ENCODE results near the gene MYZAP. TPM values are rescaled to one million over a fixed set of nuclear protein-coding genes. Genes with fewer than 3 reads are reported as not detected.
A peak's percentile ranks its signal among the peaks of the same experiment; 100 is the strongest.

Gene MYZAP, protein sequence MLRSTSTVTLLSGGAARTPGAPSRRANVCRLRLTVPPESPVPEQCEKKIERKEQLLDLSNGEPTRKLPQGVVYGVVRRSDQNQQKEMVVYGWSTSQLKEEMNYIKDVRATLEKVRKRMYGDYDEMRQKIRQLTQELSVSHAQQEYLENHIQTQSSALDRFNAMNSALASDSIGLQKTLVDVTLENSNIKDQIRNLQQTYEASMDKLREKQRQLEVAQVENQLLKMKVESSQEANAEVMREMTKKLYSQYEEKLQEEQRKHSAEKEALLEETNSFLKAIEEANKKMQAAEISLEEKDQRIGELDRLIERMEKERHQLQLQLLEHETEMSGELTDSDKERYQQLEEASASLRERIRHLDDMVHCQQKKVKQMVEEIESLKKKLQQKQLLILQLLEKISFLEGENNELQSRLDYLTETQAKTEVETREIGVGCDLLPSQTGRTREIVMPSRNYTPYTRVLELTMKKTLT
- 0.65 and 0.94 TPM in 2 replicates for total RNA-seq (2021; fragmentation: NEBNext Ultra II Directional; extraction: Animal tissue kit (Norgen Biotek cat#: 25700))
- 0.25 and 0.41 TPM in 2 replicates for polyA plus RNA-seq (2011; rRNA removed)
- 0.71 TPM for polyA plus RNA-seq (2011; cell fraction: cytosol; rRNA removed)
- 0.29 TPM for polyA plus RNA-seq (2011; cell fraction: nucleus; rRNA removed)
- polyA plus RNA-seq (2012, experiment 1 of 2) = 0.67 to 0.99 TPM (median 0.90 TPM) in 4 replicates
- polyA plus RNA-seq (2012, experiment 2 of 2) = 0.10 TPM
- polyA plus RNA-seq (2013, experiment 1 of 2) = 0.47 TPM
- polyA plus RNA-seq (2013, experiment 2 of 2) = 0.53 TPM
- polyA minus RNA-seq (2011; rRNA and poly(A)+ RNA removed) = 0.09 TPM in 1 of 2 replicates, not detected in the other
- not detected for polyA minus RNA-seq (2011; cell fraction: cytosol; rRNA and poly(A)+ RNA removed)
- polyA minus RNA-seq (2011; cell fraction: nucleus; rRNA and poly(A)+ RNA removed) = not detected
- long read RNA-seq, experiment 1, partial matches to known transcripts = 0 of 1 reads
- long read RNA-seq, experiment 1, other reads (novel, unspliced or antisense) = 0 of 1 reads
- long read RNA-seq, experiment 2 = 0 reads

GRCh38 chr15:57591822-57592367, at the start of gene MYZAP:
Gene MYZAP (plus strand): TSS chr15:57591904. CDS start chr15:57592035, 131 bp downstream.
- no peak within 1 kb of the TSS for H3K14ac ChIP-seq (ENCODE audit: insufficient read length)
- no peaks in the 10 kb centered on the region for H3K9me3 ChIP-seq (ENCODE audit: insufficient read depth in 2 of 2, low read depth in 1 of 2, low read length in 1 of 2)
- DNase-seq (ENCODE audit: low read depth in 1 of 2, low spot score in 2 of 2) (peak in 1 of 2 experiments; percentile 74), FAIRE-seq (no peak)
- H2BK12ac ChIP-seq (ENCODE audit: low read depth, low read length) = no peak within 1 kb of the TSS
- no peaks in the 10 kb centered on the region for H4K20me1 ChIP-seq (replicated peaks in 1 of 2; ENCODE audit: control insufficient read depth in 1 of 2, insufficient read depth in 2 of 2, low read length in 2 of 2)
- H3K18ac ChIP-seq (ENCODE audit: extremely low read depth, low read length) = peak within 1 kb of the TSS; percentile 20; the same call in 1 of the 2 replicates
- H3K79me1 ChIP-seq (ENCODE audit: low read depth, low read length) = no peaks in the 10 kb centered on the region; the same call in 1 of the 2 replicates
- H3K56ac ChIP-seq (replicated peaks; ENCODE audit: insufficient read length, low read depth, low read length) = no peak within 1 kb of the TSS
- ChIA-PET POLR2A (ENCODE audit: partially characterized antibody) (interaction anchor here (1.4 kb wide), 1 partner anchor 39 kb away, joined by 3 read pairs; no protein-coding TSS in a partner anchor), CTCF (ENCODE audit: partially characterized antibody) (interaction anchor here (0.6 to 4.4 kb wide), 2 partner anchors 12 to 30 kb away, joined by 3 to 19 read pairs; no protein-coding TSS in a partner anchor)
- H2BK15ac ChIP-seq (ENCODE audit: low read length) = no peak within 1 kb of the TSS
- peak within 1 kb of the TSS; percentile 64 to 80 (median 73) for H3K4me3 ChIP-seq (ENCODE audit: extremely low read depth in 1 of 4, insufficient read depth in 2 of 4, low read depth in 3 of 4, low read length in 4 of 4)
- no peak within 1 kb of the TSS for H4K91ac ChIP-seq (replicated peaks; ENCODE audit: insufficient read length, low read length)
- H3K36me3 ChIP-seq (ENCODE audit: control insufficient read depth in 2 of 4, insufficient read depth in 4 of 4, low read length in 3 of 4) = no peaks in the 10 kb centered on the region
- no peak within 1 kb of the TSS for H3K27ac ChIP-seq (ENCODE audit: low read depth, low read length)
- H2AFZ ChIP-seq (ENCODE audit: low read length) = peak within 1 kb of the TSS; percentile 91; the same call in 1 of the 2 replicates
- no peak within 1 kb of the TSS for H2BK20ac ChIP-seq (ENCODE audit: low read length)
- H3K23me2 ChIP-seq (ENCODE audit: low read depth, low read length) = peaks cover 5% of the 10 kb centered on the region; the same call in 1 of the 2 replicates
- H3K79me2 ChIP-seq (ENCODE audit: control insufficient read depth in 1 of 2, insufficient read depth in 2 of 2, low read length in 2 of 2) = no peaks in the 10 kb centered on the region
- 1% methylated on average over 14 of the region's 58 CpGs; no CpG with 5 or more reads in 1 of the 2 experiments for WGBS, 2 experiments (ENCODE audit: extremely low coverage in 1 of 2, insufficient coverage in 1 of 2, insufficient read length in 1 of 2, insufficient replicate concordance in 2 of 2, low coverage in 1 of 2, low lambda C conversion rate in 2 of 2, missing lambda C conversion rate in 1 of 2)
- peak within 1 kb of the TSS; percentile 25 for H4K8ac ChIP-seq (ENCODE audit: extremely low read depth, insufficient read depth, low read length)
- peak within 1 kb of the TSS; percentile 85 for H3K4me2 ChIP-seq (ENCODE audit: insufficient read depth in 1 of 2, low read depth in 2 of 2, low read length in 2 of 2)
- H3K4me1 ChIP-seq (replicated peaks in 1 of 4; ENCODE audit: control insufficient read depth in 3 of 4, insufficient read depth in 4 of 4, low read length in 3 of 4) = peaks cover 4 to 7% (median 4%) of the 10 kb centered on the region in 4 experiments; a peak in 6 of 7 replicates
- no peak within 1 kb of the TSS for H3K4ac ChIP-seq (replicated peaks; ENCODE audit: insufficient read length, low read depth, low read length)
- peak within 1 kb of the TSS; percentile 32; the same call in 1 of the 2 replicates for H2BK5ac ChIP-seq (ENCODE audit: low read depth, low read length)
- H4K5ac ChIP-seq (ENCODE audit: insufficient read length, low read depth, low read length) = no peak within 1 kb of the TSS
- H3K9ac ChIP-seq (replicated peaks in 1 of 4; ENCODE audit: extremely low read depth in 1 of 4, low read depth in 3 of 4, low read length in 3 of 4) = no peak within 1 kb of the TSS
- H3K27me3 ChIP-seq (replicated peaks in 1 of 4; ENCODE audit: control insufficient read depth in 3 of 4, extremely low read depth in 1 of 4, insufficient read depth in 3 of 4, low read length in 3 of 4) = peaks cover 0 to 18% (median 10%) of the 10 kb centered on the region in 4 experiments; a peak in 4 of 7 replicates
- H2BK120ac ChIP-seq (replicated peaks; ENCODE audit: low read depth, low read length) = no peak within 1 kb of the TSS
- H3K23ac ChIP-seq (ENCODE audit: insufficient read length) = no peak within 1 kb of the TSS
- no peak within 1 kb of the TSS for H2AK5ac ChIP-seq (ENCODE audit: low read depth, low read length)
- no peak for TF ChIP-seq SRF (IDR thresholded peaks at IDR 0.05; ENCODE audit: low read depth, low read length)
- no peak for TF ChIP-seq EP300 (IDR thresholded peaks at IDR 0.05; ENCODE audit: borderline replicate concordance in 1 of 2, low read depth in 2 of 2, low read length in 2 of 2)
- TF ChIP-seq TAF1 (IDR thresholded peaks at IDR 0.05; ENCODE audit: low read depth, low read length) = no peak
- TF ChIP-seq CTCF (IDR thresholded peaks at IDR 0.05; ENCODE audit: control extremely low read depth in 1 of 3, insufficient read depth in 1 of 3, low read depth in 1 of 3, low read length in 3 of 3) = no peak

Data from H1 (cell line).